ENCODE results near the gene PMM1.

- TF ChIP-seq EZH2phosphoT487 (IDR thresholded peaks at IDR 0.05; ENCODE audit: insufficient read depth, low read depth) (no peak), EZH2 (IDR thresholded peaks at IDR 0.05; ENCODE audit: insufficient read depth, poor library complexity, severe bottlenecking) (no peak)
Measured at GRCh38 chr22:41603873-41604332, 14.3 kb upstream of the PMM1 start.

All from GM23248 (cell line).